Cortex of kidney (tissue), 1 donor: Measurements from ENCODE around the gene TPD52L2.
A peak's percentile ranks its signal among the peaks of the same experiment; 100 is the strongest.
"Not testable (repeated sequence)": the region's sequence is repeated elsewhere in the genome, so short reads cannot be mapped to it uniquely, and the experiment has no call there.

Experiments
- DNase-seq: peaks from one replicate; lab custom pipeline; 2025; lab: John Stamatoyannopoulos, UW

The TPD52L2 gene

DNA sequence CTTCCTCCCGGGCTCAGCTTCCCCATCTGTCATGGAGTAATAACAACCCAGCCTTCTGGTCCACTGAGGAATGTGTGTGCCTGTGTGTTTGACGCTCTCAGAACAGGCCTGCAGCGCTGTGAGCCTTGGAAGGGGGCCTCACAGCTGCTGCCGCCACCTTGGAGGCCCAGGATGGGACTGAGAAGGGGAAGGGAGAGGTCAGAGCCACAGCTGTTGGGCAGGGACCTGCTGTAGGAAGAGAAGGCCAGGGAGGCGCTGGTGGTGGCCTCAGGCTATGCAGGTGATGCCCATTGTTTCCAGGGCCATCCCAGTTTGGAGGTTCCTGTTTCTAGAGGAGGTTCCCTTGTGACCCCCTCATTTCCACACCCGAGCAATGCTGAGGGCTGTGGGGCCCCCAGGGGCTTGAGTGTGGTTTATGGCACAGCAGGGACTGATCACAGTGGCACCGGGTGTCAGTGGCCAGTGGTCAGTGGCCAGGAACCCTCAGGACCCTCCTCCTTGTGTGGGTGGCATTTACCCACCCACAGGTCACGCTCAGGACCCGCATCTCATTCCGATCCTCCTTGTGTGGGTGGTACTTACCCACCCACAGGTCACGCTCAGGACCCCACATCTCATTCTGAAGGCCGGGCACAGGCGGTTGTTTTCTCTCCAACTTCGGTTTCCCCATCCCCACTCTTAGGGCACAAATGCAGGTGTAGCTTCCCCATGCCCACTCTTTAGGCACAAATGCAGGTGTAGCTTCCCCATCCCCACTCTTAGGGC lies 14.0 kb downstream of the TPD52L2 start:
- no peak for DNase-seq

DNA sequence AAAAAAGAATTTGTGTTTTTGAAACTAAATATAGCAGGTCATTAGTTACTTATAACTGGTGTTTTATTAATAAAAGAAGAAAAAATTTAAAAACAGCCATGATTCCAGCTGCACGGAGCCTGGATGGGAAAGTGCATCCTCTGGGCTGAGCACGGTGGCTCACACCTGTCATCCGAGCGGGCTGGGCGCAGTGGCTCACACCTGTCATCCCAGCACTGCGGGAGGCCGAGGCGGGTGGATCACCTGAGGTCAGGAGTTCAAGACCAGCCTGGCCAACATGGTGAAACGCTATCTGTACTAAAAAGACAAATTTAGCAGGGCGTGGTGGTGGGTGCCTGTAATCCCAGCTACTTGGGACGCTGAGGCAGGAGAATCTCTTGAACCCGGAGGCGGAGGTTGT lies 15.8 kb downstream of the TPD52L2 start:
- not testable (repeated sequence) for DNase-seq

DNA sequence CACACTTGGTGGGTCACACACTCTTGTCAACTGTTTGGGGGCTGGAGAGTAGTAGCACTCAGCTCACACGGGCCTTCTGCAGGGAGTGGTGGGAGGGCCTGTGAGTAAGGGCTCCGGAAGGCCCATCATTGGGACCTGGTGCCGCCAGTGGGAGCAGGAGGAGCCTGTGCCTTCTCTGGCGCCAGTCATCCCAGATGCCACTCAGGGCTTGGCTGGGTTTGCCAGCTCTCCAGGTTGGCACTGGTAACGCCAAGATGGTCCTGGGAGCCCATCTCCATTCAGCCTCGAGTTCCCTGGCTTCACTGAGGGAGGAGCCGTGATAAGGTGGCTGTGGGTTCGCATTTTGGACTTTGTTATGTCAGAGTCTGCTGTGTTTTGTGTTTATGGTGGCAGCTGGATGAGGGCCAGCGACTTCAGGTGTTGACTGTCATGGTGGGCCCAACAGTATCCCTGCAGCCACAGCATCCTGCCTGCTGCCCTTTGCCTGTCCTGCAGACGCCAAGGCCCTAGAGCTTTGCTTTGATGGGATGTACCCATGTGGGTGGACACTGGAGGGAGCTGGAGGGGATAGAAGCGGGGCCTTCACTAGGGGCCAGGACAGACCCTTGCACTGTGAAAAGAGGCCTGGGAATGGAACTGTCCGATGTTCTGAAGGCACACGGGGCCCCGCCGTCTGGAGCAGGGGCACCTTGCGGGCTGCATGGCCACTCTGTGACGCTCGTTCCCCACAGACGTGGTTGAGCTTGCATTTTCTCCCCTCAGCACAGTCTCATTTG lies 16.6 kb downstream of the TPD52L2 start:
- DNase-seq: no peak

DNA sequence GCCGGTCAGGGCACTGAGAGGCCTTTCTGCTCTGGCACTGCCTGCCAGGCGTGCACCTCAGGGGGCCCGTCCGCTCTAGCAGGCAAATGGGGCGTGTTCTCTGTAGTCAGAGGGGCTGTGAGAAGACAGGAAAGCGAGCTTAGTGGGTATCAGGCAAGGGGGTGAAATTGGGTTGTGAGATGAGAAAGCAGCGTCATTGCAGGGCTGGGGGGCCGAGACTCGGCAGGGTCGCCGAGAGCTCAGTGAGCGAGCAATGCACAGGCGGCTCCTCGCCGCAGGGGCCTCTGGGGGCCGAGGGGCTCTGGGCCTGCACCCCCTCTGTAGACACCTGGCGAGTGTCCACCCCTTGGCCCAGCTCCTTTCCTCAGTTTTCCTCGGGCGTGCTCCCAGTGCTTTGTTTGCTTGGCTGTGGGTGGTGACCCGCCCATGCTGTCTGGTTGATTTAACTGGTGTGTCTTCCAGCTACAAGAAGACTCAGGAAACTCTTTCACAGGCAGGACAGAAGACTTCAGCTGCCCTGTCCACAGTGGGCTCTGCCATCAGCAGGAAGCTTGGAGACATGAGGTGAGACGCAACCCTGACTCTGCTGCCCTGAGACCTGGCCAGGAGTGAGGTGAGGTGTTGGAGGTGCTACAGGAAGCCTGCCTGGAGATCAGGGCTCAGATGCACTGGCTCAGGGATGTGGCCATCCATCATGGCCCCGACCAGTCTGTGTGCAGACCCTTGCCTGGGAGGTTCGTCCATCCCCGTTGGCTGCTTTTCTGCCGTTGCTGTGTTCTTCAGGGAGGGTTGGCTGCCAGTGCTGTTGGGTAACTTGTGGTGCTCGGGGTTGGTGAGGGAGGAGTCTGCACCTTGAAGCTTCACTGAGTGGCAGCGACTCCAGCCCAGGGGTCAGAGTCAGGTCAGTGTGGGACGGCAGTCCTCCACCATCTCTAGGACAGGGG lies 17.5 kb downstream of the TPD52L2 start:
- no peak for DNase-seq

DNA sequence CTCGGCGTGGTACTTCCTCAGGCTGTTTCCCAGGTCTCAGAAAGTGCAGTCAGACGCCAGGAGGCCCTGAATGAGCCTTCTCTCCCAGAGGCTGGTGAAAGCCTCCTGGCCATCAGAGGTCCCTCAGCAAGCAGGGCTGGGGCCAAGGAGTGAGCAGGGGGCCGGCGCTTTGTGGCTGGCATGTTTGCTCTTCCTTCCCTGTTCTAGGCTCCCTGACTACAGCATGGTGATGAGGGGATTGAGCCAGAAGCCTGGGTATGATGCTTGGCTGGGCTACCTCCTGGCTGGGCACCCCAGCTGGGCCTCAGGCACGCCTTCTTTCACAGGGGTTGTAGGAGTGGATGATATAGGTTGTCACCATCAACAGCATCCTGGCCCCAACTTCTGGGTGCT lies 18.1 kb downstream of the TPD52L2 start:
- no peak for DNase-seq

DNA sequence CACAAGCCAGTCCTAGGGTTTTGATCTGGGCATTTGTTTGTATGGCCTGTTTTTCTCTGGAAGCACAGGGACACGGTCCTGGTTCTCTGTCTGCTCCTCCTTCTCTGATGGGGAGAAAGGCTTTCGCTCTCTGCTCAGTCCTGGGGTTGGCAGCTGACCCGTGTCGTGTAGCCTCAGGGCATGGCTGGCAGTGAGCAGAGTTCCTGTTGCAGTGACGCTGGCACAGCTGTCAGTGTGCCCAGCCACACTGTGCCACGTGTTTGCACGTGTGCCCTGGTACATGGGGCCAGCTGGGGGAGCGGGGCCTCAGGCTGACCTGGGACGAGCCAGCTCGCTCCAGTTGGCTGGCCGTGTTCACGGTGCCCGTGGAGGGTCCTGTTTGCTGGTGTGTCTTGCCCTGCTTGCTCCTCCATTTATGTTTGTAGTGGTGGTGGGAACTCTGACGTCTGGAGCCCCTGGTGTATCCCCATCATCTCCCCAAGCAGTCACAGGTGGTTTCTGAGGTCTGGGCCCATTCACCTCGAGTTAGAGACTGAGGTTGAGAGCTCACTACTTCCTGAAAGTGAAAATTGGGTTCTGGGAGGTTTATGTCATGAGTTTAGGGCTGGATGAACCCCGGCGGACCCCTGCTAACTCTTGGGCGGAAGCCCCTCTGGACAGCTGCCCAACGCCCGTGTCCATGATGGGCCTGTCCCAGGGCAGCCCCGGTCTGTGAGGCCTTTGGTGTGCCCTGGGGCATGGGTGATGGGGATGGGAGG lies 19.6 kb downstream of the TPD52L2 start:
- no peak for DNase-seq

DNA sequence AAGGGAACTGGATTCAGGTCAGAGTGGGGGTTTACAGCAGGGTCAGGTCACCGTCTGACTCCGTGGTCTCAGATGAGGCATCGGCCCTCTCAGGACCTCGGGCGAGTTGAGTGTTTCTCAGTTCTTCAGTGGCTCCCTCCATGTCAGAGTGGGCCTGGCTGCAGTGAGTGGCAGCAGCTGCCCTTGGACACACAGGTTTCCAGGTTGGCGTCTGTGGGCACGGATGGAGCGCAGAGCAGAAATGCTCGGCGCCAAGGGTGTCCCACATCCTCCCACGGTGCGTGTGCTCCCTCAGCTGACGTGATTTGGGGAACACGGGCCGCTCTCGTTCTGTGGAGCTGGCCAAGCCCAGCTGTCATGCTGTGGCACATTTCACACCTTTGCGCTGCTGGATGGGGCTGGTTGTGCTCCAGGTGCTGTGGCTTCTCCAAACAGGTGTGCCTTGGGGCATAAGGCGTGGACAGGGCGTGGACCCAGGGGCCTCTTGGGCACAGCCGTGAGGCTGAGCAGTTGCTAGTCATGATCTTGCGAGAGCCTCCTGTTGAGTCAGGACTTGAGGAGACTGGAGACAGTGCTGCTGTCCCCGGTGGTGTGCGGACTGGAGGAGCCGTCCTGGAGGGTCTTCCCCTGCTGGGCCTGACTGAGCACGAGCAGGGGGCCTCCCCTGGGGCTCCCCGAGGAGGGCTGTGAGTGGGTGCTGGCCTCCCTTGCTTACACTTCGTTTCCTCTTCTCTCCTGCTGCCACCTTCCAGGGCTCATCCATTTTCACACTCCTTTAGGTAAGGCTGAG lies 20.4 kb downstream of the TPD52L2 start:
- DNase-seq: no peak

DNA sequence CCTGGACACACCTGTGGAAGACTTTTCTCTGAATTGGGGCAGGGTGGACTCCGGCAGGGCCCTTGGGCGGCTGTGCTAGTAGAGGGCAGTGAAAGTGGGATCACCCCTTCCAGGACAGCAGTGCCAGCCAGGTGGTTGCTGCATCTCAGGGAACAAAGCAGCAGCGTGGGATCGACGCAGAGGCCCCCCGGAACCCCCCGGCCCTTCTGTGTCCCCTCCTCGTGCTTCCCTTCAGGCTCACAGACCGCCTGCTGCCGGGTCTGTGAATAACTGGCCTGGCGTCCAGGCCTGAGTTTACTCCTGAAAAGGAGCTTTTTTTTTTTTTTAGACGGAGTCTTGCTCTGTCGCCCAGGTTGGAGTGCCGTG lies 21.0 kb downstream of the TPD52L2 start:
- DNase-seq: no peak

DNA sequence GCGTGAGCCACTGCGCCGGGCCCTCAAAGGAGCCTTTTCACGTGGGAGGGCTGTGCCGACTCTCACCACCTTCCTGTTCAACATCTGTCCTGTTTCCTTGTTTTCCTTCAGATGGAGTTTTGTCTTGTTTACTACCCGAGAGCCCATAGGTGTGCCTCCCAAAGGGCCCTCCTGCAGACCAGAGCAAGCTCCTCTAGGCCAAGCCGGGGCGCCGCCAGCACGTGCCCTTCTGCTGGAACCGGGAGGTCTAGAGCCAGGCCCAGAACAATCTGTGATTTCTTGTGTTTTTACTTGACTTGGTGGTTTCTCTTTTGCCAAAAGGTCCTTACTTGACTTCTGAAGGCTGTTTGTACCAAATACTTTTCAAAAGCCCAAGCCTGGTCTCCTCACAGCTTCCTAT lies 21.9 kb downstream of the TPD52L2 start:
- no peak for DNase-seq

DNA sequence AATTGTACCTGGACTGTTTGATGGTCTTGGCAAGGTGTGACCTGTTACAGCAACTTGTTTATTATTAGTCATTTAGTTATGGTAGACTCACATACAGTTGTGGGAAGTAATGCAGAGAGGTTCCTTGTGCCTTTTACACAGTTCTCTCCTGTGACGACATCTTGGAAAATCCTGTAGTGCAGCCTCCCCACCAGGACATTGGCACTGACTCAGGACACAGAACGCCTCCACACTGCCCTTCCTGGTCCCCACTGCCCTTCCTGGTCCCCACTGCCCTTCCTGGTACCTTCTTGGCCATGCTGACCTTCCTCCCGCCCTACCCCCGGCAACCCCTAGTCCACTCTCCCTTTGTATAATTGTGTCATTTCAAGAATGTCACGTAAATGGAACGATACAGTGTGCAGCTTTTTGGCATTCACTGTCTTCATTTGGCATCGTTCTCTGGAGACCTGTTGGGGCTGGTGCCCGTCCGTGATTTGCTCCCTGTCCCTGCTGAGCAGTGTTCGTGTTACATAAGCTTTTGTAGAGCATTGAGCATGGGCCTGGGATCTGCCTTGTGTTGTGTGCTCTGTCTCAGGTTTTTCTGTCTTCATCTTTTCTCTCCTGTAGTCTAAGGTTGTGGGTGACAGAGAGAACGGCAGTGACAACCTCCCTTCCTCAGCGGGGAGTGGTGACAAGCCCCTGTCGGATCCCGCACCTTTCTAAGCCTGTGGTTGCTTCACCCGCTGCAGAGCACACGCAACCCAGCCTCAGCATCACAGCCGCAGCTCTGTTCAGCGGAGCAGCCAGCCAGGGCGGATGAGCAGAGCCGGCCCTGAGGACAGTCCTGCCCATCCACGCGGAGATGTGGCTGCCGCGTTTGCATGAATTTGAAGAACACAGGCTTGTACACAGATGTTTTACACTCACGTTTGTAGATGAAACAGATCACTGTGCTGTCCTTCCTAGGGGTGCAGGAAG lies 24.5 kb downstream of the TPD52L2 start:
- DNase-seq: no peak

DNA sequence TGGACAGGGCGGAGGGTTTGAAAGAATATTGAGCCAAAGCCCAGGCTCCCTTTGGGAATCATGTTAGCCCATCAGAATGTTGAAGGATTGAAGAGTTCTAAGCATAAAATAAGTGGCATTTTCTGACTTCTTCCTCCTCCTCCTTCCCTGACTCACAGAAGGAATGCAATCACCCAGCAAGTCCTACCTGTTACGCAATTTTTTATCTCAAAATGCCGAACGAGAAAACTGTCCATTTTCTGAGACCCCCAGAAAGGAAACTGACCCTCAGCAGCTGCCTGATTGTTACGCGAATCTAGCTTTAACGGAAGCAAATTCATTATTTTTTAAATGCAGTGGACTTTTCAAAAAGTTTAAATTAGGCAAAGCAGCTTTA lies 25.1 kb downstream of the TPD52L2 start:
- DNase-seq: no peak

DNA sequence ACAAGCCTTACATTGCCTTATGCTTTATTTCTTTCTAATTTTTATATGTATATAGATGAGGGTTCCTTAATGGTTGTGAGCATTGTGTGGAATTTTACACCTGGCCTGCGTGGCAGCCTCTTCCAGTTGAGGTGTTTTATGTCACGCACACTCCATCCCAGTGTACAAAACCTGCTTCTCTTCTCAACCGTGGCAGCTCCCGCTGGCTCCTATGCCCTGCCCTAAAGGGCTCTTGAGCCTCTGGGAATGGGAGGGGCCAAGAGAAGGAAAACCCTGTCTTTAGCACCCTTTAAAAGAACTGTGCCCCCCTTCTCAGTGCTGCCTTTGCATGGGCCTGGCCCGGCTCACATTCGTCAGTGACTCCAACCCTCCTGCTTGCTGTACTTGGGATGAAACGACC lies 25.5 kb downstream of the TPD52L2 start:
- DNase-seq: no peak

DNA sequence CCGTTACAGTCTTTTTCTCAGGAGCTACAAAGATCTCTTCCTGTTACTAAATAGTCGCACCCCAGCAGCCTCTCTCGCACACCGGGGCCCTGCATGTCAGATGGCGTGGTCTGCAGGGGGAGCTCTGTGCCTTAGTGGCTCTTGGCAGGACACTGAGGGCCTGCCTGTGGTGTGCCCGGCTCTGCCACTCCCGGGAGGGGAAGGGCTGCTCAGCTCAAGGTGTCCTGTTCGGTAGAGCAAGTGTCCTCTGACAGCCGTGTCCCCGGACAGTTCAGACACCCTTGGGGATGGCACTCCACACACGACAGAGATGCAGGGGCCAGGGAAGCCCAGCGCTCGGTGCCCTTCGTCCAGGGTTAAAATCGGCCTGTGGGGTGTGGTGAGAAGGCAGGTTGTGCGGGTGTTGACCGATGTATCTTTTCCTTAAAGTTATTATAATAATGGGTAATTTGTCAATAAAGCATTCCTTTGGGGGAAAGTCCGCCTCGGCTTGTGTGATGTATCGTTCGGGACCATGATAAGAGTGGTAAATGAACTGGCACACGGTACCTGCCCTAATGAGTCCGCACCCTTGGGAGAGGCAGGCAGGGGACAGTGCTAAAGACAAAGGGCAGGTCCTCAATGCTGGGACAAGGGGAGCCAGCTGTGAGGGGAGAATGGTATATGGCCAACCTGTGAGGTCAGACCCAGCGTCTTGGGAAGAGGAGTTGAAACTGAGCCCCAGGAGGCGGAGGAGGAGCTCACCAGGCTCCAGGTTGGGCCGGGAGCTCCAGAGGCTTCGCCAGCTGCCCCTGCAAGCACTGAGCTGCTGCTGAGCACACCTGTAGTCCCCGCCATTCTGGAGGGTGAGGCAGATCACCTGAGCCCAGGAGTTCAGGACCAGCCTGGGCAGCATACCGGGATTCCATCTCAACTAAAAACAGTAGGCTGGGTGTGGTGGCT lies 26.3 kb downstream of the TPD52L2 start:
- no peak for DNase-seq

DNA sequence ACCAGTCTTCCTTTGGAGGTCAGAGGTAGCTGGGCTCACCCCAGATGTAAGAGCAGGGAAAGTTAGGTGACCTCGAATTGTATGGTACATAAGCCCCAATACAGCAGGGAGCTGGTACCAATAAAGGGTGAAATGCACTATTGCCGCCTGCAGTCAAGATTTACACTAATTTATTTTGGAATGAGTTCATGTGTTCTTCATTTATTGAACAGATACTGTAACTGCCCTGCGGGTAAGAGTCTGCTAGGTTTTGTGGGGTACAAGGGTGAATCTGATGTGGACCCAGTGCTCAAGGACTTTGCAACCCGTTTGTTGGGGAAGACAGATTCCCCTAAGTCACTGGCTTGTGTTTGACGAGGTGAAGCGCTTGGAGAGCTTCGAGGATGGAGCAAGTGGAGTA lies 27.3 kb downstream of the TPD52L2 start:
- DNase-seq: no peak

DNA sequence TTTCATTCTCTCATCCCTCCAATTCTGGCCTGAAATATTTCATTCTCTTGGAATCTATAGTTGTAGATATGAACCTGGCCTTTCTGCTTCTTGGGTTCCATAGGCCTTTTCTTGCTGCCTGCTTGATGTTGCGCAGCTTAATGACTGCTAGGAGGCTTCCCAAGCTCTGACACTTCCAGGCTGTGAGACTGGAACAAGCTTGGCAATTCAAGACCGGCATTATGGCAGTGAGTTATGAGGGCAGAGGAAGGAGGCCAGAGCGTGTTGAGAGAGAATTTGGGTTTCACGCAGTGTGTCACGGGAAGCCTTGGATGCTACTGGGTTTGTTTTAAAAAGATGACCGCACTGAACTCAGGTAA lies 28.9 kb downstream of the TPD52L2 start:
- no peak for DNase-seq

DNA sequence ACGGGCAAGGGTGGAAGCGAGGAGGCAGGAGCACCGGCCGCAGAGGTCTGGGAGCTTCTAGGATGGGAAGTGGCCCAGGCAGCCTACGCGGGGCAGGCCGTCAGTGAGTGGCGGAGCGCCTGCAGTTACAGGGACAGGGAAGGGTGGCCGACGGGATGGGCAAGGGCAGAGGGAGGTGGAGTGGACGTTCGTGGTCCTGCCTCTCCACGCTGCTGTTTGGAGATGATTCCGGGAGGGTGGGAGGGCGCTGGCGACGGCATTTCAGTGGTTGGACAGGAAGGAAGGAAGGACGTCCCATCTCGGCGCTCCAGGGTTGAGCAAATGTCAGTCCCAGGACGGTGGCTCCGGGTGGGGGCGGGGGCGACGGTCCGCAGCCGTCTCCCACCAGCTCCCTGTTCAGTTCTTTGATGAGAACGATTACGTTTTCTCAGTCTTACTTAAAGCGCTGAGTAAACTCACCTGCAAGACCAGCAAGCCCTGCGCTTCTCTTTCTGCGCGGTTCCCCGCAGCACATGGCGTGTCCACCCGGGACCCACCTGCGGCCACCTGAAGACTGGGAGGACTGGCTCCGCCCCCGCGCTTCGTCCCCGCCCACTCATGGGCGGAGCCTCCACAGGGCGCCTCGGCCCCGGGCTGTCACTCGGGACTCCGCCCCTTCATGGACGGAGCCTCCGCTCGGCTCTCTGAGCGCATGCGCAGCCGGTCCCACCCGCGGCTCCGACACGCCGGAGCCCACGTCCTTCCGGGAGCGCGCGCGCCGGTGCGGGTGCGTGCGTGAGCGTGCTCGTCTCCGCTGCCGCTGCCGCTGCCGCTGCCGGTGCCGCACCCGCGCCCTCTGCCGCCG lies 29.5 kb downstream of the TPD52L2 start, which contains the start of gene DNAJC5:
Gene DNAJC5, plus strand, starts transcription at position 769 of the 844 bp plus-strand sequence. CDS start 33,220 bp downstream, outside the sequence.
- peak; percentile 81 for DNase-seq

DNA sequence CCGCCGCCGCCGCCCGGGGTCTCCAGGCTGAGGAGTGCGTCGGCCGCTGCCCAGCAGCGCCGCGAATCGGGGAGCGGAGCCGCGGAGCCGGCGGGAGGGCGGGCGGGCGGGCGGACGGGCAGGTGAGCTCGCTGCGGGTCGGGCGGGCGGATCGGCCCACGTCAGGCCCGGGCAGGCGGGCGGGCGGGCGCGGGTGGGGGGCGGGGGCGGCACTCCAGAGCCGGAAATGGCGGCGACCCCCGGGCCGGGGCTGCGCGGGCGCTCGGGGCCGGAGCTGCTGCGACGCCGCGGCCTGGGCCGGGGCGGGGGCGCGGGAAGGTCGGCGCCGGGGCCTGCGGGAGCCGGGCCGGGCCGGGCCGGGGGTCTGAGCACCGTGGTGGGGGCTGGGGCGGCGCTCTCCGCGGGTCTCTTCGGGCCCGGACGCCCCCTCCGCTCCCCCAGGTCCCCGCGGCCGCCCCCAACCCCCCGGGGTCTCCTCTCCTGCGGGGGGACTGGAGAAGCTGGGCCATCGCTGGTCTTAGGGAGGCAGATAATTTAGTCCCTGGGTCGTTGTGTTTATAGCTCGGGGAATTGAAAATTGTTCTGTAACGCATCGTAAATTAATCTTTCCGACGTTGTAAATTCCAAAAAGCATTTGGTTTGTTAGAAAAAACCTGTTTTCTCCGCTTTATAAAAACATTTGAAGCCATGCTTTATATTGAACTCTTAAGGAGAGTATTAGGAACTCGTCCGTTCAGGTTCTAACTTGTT lies 30.3 kb downstream of the TPD52L2 start:
- no peak for DNase-seq
